Skeletal muscle tissue (tissue), 4 donors: Measurements from ENCODE around the gene SEMA3E. TPM values are rescaled to one million over a fixed set of nuclear protein-coding genes. Genes with fewer than 3 reads are reported as not detected.

ENCODE experiments used
- H3K27ac ChIP-seq: one replicate; pipeline ENCODE4 v1.7.0; 2013; ENCODE audit warnings: mild to moderate bottlenecking, low read depth, low read length, inconsistent platforms
- H3K27me3 ChIP-seq, 3 donors: one replicate each; pipeline ENCODE4 v1.7.0; 2013; ENCODE audit warnings: low read length in 3 of 3; ENCODE audit not compliant: control insufficient read depth in 3 of 3, insufficient read depth in 3 of 3
- H3K36me3 ChIP-seq, 3 donors: one replicate each; pipeline ENCODE4 v1.7.0; 2013; ENCODE audit warnings: low read length in 3 of 3; ENCODE audit not compliant: control insufficient read depth in 3 of 3, insufficient read depth in 3 of 3
- H3K4me1 ChIP-seq, 3 donors: one replicate each; pipeline ENCODE4 v1.7.0; 2013; ENCODE audit warnings: low read length in 3 of 3, mild to moderate bottlenecking in 3 of 3; ENCODE audit not compliant: control insufficient read depth in 3 of 3, insufficient read depth in 3 of 3
- H3K4me3 ChIP-seq, 3 donors: one replicate each; pipeline ENCODE4 v1.7.0; 2013; ENCODE audit warnings: low read length in 3 of 3
- H3K9ac ChIP-seq, 3 donors: one replicate each; pipeline ENCODE4 v1.7.0; 2013; ENCODE audit warnings: low read length in 3 of 3, mild to moderate bottlenecking in 3 of 3, moderate library complexity in 2 of 3, low read depth in 1 of 3
- H3K9me3 ChIP-seq, 3 donors: one replicate each; pipeline ENCODE4 v1.7.0; 2013; ENCODE audit warnings: low read length in 3 of 3; ENCODE audit not compliant: control insufficient read depth in 3 of 3
- total RNA-seq: library from RNA; depleted of rRNA; stranded (reverse); fragments of >200 nt; gene quantifications from one replicate; pipeline ENCODE4 v1.2.3, GENCODE V29; 2014
- donor health status: Osteomylitis.

SEMA3E gene
- 1.0 TPM for total RNA-seq

- Histone ChIP-seq H3K36me3 (no peaks in the 10 kb centered on the region), H3K27ac (no peak within 1 kb of the TSS), H3K9ac (peak within 1 kb of the TSS in 1 of 3 donors; percentile 16), H3K4me3 (peak within 1 kb of the TSS; percentile 8 to 51 (median 42)), H3K4me1 (peaks cover 0 to 7% (median 3%) of the 10 kb centered on the region in 3 donors), H3K9me3 (no peaks in the 10 kb centered on the region), H3K27me3 (no peaks in the 10 kb centered on the region)
Measured at GRCh38 chr7:83648464-83649241, at the start of gene SEMA3E. TSS of gene SEMA3E (minus strand) at chr7:83649139.

DNA sequence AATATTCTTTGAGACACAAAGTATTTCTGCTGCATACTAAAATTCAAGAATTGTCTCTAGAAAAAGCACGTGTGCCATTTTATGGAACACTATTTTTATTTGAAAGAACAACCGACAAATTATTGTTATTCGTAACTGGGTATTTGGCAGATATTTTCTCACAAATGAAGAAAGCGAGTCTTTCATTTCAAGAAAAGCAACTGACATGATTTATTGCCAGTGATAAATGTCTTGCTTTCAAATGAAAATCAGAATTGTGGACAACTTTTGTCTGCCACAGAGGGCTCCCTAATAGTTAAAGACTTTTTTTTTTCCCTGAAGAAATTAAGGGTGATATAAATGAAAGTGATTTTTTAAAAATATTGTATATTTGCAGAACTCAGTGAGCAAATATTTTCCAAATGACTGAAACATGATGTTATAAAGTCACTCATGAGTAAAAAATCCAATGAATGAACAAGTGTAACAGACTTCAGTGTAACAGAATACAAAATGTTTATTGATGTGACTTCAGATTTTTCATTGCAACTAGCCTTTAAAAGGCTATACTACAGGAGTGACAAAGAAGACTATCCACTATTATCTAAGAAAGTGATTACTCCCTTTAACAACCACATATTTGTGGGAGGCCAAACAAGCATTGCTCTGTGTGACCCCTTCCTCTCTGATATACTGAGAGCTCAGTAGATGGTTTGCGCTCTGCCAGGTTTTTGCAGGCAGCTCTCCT is 49.0 kb upstream of the SEMA3E start:
- Histone ChIP-seq H3K9ac (no peak overlapping the region), H3K36me3 (no peaks in the 10 kb centered on the region), H3K27me3 (no peaks in the 10 kb centered on the region), H3K4me1 (no peaks in the 10 kb centered on the region), H3K4me3 (no peak overlapping the region), H3K9me3 (no peaks in the 10 kb centered on the region), H3K27ac (no peak overlapping the region)

- H3K4me1 ChIP-seq, result no peaks in the 10 kb centered on the region
- no peaks in the 10 kb centered on the region for H3K9me3 ChIP-seq
- H3K27ac ChIP-seq, result no peak overlapping the region
- no peak overlapping the region for H3K9ac ChIP-seq
- no peaks in the 10 kb centered on the region for H3K36me3 ChIP-seq
- no peak overlapping the region for H3K4me3 ChIP-seq
- peaks cover 0 to under 1% (median 0%) of the 10 kb centered on the region in 3 donors for H3K27me3 ChIP-seq
Measured at GRCh38 chr7:83696101-83696500, 47.2 kb upstream of the SEMA3E start.

DNA sequence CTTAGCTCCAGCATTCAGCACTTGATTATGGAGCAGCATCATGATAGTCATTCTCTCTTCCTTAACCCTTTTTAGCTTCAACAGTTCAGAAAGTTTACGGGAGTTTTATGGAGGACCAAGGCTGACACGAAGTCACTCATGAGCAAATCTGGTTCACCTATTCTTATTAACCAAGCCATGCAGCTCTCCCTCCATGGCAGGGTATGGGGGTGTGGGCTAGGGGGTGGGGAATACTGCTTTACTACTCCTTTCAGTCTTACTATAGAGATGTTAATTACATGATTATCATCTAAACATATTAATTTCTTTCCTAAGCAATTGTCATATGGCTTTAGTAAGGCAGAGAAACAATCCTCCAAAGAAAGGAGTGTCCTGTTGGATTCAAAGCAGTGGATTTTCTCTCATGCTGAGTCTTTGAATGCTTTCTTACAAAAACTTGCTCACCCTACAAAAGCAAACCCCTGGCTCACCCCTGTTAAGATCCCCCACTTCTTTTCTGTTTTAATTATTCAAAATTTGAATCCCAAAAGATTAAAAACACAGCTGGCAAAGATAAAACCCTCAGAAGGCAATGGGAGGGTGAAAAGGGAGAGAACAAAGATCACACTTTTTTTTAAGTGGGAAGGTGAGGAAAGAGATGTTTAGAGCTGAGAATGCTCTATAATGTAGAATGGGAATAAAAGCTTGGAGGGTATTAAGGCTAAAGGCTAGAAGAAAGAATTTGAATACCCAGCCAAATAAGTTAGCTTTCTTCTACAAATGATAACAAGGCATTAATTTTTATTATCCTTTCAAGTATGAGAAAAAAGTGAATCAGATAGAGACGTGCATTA is 46.4 kb upstream of the SEMA3E start:
- H3K36me3 ChIP-seq, result no peaks in the 10 kb centered on the region
- H3K4me3 ChIP-seq, result no peak overlapping the region
- no peaks in the 10 kb centered on the region for H3K4me1 ChIP-seq
- no peaks in the 10 kb centered on the region for H3K9me3 ChIP-seq
- no peak overlapping the region for H3K9ac ChIP-seq
- peaks cover 0 to 3% (median 0%) of the 10 kb centered on the region in 3 donors for H3K27me3 ChIP-seq
- H3K27ac ChIP-seq, result no peak overlapping the region

DNA sequence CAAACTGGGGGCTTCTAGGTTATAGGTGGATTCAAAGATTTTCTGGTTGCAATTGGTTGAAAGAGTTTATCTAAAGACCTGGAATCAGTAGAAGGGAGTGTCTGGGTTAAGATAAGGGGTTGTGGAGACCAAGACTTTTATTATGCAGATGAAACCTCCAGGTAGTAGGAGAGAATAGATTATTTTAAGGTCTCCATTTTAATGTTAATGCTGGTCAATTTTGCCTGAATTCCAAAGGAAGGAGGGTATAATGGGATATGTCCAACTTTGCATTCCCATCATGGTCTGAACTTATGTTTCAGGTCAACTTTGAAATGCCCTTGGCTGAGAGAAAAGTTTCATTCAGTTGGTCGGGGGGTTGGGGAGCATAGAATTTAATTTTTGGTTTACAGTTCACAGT is 44.3 kb upstream of the SEMA3E start:
- H3K4me3 ChIP-seq, result no peak overlapping the region
- no peaks in the 10 kb centered on the region for H3K9me3 ChIP-seq
- H3K27me3 ChIP-seq, result peaks cover 0 to 3% (median 0%) of the 10 kb centered on the region in 3 donors
- H3K27ac ChIP-seq, result no peak overlapping the region
- no peak overlapping the region for H3K9ac ChIP-seq
- H3K4me1 ChIP-seq, result no peaks in the 10 kb centered on the region
- no peaks in the 10 kb centered on the region for H3K36me3 ChIP-seq

DNA sequence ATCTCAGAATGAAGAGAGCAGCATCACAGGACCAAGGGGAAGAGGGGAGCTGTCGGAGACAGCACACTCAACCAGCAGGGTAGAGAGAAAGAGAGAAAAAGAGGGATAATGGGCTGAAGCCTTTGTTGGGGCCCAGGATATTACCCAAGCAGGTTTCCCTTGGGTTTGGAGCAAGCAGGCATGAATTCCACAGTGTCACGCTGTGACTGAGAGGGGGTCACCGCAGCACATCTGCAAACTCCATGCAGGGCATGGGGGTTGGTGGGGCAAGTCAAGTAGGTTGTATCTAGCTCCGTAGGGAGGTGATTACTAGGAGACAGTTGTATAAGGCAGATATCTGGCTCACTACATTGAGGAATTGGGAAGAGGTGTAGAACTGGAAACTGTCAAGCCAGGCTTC is 42.2 kb upstream of the SEMA3E start:
- Histone ChIP-seq H3K4me1 (no peaks in the 10 kb centered on the region), H3K36me3 (no peaks in the 10 kb centered on the region), H3K4me3 (no peak overlapping the region), H3K27me3 (peaks cover 0 to 3% (median 0%) of the 10 kb centered on the region in 3 donors), H3K27ac (no peak overlapping the region), H3K9me3 (no peaks in the 10 kb centered on the region), H3K9ac (no peak overlapping the region)

DNA sequence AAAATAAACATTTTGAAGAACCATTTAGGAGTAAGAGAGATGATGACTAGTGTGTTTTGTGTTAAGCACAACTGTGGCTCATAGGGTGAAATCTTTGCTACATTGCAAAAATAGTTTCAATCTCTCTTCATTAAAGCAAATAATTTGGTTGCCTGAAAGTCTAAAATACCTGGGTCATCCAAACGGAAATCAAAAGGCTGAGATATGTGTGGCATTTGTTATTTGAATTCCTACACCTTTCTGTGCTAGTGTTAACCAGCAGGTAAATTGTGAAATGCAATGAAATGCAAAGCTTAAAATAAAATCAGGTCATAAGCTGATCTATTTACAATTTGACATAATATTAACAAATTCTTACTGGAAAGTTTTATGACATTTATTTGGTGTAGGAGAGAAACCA is 40.9 kb upstream of the SEMA3E start:
- Histone ChIP-seq H3K36me3 (no peaks in the 10 kb centered on the region), H3K27ac (no peak overlapping the region), H3K9ac (no peak overlapping the region), H3K9me3 (no peaks in the 10 kb centered on the region), H3K4me1 (no peaks in the 10 kb centered on the region), H3K4me3 (no peak overlapping the region), H3K27me3 (peaks cover 0 to 3% (median 0%) of the 10 kb centered on the region in 3 donors)

DNA sequence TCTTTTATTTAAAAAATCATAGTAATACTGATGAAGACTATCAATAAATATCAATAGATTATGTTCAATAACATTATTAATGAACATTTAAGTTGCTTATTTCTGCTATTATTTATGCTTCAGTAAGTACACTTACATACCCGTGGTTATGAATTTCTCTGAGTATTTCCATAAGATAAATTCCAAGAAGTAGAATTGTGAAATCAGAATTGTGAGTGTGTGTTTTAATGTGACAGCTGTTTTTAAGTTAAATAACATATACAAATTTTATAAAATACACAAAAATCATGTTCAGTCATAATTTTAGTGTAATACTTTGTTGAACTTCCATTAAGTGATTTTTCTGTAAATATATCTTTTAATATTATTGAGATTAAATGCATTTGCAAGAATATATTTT is 37.5 kb upstream of the SEMA3E start:
- Histone ChIP-seq H3K27ac (no peak overlapping the region), H3K36me3 (no peaks in the 10 kb centered on the region), H3K4me1 (no peaks in the 10 kb centered on the region), H3K4me3 (no peak overlapping the region), H3K9ac (no peak overlapping the region), H3K9me3 (no peaks in the 10 kb centered on the region), H3K27me3 (peaks cover 0 to 3% (median 0%) of the 10 kb centered on the region in 3 donors)

GRCh38 chr7:83684928-83685327 is 36.0 kb upstream of the SEMA3E start:
- no peaks in the 10 kb centered on the region for H3K9me3 ChIP-seq
- H3K27ac ChIP-seq, result no peak overlapping the region
- no peaks in the 10 kb centered on the region for H3K27me3 ChIP-seq
- H3K4me1 ChIP-seq, result no peaks in the 10 kb centered on the region
- H3K4me3 ChIP-seq, result no peak overlapping the region
- no peaks in the 10 kb centered on the region for H3K36me3 ChIP-seq
- H3K9ac ChIP-seq, result no peak overlapping the region
